Immature natural killer cell (primary cell): ENCODE data around the gene KLF3. TPM values are rescaled to one million over a fixed set of nuclear protein-coding genes. Genes with fewer than 3 reads are reported as not detected.

Source experiments
- polyA plus RNA-seq, 3 donors: library from polyadenylated mRNA; unstranded; fragments of 300-500 nt; fragmentation: Illumina TruSeq; gene quantifications; one replicate each; pipeline ENCODE4 v1.2.3, GENCODE V29; 2021

Gene KLF3
- polyA plus RNA-seq, 3 donors from 2014 or later, result 41.3 to 78.0 (median 63.8) TPM

Other genes with a start within 250 kb of the KLF3 start
- 1 to 10 TPM in 1 of 3 donors, under 1 TPM in 2; 0.55 to 4.5 (median 0.72) TPM for gene TLR10, start 118.8 kb downstream of the KLF3 start, polyA plus RNA-seq
- gene TLR1, start 140.6 kb downstream of the KLF3 start, polyA plus RNA-seq, result 10 to 100 TPM; 16.6 to 24.7 (median 20.0) TPM
- gene TLR6, start 192.6 kb downstream of the KLF3 start, polyA plus RNA-seq, result 1 to 10 TPM; 1.9 to 4.8 (median 3.9) TPM
- not detected for gene FAM114A1, start 203.6 kb downstream of the KLF3 start, polyA plus RNA-seq